HG02884 (cell line): ENCODE results near the gene MYO9A.

Experiments
- ATAC-seq: cut with Tn5 transposase; IDR thresholded peaks from one replicate; pipeline ENCODE4 v1.9.1; 2021; ENCODE audit warnings: mild to moderate bottlenecking, moderate library complexity; ENCODE audit not compliant: unreplicated experiment

MYO9A gene

DNA sequence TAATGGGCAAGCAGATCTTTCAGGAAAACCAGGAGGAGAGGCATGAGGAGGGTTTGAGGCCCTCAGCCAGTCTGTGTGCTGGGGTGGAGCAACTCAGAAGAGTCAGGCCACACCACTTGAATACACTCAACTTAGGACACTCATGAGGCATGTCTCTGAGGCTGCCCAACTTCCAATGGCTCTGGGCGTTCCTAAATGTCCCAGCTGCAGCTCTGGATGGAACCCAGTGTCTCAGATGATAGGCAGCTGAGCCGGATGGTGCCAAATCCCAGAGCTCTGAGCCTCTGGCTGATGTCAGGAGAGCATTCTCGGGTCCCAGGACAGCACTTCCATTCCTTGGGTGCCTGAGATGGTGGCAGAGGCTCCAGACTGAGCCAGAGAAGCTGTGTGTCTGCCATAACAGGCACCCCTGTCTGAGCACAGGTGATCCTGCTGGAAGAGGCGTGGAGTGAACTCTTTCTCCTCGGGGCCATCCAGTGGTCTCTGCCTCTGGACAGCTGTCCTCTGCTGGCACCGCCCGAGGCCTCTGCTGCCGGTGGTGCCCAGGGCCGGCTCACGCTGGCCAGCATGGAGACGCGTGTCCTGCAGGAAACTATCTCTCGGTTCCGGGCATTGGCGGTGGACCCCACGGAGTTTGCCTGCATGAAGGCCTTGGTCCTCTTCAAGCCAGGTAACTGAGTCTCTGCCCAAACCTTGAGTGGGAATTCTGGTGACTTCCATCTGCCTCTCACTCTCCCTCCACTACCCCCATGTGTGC is 304.8 kb downstream of the MYO9A start:
- ATAC-seq: no peak

DNA sequence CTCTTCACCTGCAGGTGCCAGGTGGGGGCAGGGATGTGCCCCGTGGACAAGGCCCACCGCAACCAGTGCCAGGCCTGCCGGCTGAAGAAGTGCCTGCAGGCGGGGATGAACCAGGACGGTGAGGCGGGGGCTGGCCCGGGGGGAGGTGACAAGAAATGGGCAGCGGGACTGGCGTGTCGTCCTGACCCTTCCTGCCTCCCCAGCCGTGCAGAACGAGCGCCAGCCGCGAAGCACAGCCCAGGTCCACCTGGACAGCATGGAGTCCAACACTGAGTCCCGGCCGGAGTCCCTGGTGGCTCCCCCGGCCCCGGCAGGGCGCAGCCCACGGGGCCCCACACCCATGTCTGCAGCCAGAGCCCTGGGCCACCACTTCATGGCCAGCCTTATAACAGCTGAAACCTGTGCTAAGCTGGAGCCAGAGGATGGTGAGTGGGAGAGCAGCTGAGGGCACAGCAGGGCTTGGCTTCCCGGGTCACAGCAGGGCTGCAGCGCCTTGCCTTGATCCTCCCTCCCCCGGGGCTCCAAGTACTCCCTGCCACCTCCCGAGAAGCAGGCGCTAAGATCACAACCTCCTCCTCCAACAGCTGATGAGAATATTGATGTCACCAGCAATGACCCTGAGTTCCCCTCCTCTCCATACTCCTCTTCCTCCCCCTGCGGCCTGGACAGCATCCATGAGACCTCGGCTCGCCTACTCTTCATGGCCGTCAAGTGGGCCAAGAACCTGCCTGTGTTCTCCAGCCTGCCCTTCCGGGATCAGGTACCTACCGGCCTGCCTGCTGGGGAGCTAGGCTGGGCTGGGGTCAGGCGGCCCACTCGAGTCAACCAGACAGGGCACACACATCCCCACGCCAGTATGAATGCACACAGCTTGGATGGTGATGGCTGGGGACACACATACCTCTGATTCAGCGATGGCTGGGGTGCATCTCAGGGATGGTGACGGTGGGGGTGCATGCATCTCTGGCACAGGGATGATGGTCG is 305.9 kb downstream of the MYO9A start:
- ATAC-seq: no peak

DNA sequence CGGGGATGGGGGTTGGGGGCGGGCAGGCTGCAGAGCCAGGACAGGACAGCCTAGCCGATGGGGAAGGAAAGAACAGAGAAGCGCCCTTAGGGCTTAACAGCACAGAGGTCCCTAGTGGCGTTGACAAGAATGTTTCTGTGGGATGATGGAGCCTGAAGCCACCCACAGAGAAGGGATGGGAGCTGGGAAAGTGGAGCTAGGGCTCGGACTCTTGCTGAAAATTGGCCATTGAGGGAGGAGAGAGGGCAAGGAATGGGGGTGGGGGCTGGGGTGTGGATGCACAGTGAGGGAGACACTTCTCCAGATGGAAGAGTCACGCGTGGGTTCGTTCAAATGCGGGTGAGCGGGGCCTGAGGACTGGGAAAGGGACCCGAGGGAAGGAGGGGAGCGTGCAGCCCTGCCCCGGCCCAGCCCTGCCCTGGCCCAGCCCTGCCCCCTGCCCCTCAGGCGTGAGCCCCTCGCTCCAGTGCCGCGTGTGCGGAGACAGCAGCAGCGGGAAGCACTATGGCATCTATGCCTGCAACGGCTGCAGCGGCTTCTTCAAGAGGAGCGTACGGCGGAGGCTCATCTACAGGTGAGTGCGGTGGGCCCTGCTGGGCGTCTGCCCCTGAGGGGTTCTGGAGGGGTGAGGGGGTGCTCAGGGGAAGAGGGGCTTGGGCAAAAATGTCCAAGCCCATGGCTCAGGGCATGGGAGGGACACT is 306.8 kb downstream of the MYO9A start:
- ATAC-seq: no peak

DNA sequence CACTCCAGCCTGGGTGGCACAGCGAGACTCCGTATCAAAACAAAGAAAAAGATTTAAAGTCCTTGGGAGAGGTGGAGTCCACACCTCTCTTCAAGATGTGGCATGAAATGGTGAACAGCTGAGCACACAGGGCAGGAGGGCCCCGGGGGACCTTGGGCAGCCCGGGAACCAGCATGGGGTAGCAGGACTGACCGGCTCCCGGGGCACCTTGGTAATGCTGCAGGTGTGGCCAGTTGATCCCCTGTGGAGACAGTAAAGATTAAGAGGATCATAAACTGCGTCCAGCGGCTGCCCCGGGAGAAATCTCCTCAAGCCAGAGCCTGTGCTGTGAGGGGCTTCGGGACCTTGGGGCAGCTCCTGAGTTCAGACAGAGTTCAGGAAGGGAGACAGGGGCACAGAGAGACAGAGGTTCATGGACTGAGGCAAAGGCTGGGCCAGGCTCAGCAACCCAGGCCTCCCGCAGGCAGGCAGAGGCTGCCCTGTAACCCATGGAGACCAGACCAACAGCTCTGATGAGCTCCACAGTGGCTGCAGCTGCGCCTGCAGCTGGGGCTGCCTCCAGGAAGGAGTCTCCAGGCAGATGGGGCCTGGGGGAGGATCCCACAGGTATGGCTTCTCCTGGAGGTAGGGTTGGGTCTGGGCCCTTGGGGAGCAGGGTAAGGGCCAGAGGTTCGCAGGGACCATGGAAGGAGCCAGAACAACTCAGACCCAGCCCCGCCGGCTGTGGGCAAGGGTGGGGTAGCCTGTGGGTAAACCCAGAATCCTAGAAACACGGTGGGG is 307.5 kb downstream of the MYO9A start, which contains the start of gene NR2E3:
Gene NR2E3 (plus strand): TSS at position 299 of the 780 bp plus-strand sequence. CDS start 190 bp downstream, at position 489.
- ATAC-seq: no peak

DNA sequence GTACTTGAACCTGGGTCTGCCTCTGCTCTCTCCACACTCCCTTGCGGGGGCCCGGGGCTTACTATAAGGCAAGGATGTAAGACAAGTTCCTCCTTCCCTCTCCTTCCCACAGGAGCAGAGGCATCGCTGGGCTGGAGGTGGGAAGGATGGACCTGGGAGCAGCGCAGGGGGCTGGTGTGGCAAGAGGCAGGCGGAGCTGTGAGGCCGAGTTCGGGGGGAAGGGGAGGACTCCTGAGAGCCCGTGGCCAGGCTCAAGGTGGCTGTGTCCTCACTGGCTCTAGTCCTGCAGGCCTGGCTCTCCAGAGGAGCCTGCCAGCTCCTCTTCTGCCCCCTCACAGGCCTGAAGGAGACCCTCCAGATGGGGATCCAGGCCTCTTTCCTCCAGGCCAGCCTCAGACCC is 308.6 kb downstream of the MYO9A start:
- ATAC-seq: no peak

DNA sequence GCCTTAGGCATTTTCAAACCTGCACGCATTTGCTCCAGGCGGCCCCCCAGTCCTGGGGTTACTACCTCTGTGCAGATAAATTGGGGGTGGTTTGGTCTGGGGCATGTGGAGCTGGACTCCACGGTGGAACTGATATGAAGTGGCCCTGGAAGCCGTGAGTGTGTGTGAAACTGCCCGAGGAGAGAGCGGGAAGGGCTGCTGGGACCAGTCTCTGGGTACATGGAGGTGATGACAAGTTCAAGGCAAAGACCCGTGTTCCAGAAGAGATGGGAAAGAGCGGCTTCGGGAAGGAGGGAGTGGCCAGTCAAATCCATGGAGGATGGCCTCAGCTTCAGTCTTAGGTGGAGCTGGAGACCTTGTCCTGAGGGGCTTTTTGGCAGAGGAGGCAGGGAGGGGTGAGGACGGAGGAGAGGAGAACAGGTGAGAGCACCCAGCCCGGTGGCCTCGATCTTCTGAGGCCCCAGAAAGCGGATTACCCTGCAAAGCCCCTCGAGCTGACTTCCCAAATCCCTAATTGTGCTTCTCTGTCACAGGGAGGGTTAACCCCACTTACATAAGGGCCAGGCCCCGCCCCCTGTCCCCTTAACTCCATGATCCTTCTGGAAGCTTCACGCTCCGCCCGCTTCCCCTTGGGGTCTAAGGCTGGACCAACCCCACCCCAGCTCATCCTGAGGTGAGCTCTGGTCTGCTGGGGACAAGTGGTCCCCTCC is 309.5 kb downstream of the MYO9A start:
- ATAC-seq: no peak

DNA sequence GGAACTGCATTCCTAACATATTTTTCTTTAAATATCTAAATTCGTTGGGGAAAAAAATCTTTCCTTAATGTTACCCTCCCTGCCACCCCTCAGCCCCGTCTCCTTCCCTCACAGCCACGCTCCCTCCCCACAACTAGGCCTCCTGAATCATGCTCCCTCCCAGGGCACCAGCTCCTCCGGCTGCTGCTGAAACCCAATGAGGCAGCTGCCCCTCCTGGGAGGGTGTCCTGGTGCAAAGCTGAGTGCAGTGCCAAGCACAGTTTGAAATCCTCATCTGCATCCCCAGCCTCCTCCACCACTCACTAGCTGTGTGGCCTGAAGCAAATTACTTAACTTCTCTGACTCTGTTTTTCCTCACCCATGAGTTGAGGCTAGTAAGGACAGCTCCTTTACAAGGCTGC is 310.3 kb downstream of the MYO9A start:
- no peak for ATAC-seq

DNA sequence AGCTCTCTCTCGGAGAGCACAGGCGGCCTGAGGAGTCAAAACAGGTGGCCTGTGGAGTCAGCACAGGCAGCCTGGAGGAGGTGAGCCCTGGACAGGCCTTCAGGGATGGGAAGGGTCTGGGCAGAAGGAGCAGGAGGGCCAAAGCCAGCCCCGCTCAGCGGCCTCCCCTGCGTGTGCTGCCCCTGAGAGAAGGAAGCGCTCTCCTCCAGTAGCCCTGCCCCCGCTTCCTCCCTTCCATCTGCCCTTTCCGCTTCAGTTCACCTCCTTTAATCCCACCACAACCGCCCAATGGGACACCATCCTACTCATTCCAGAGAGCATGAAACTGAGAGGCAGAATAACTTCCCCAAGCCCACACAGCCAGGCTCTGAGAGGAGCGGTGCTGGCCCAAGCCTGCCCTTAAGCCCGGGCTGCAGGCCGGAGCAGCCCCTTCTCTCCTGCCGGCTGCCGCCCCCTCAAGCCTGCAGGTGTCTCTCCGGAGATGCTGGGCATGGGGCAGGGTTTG is 310.8 kb downstream of the MYO9A start:
- ATAC-seq: no peak

DNA sequence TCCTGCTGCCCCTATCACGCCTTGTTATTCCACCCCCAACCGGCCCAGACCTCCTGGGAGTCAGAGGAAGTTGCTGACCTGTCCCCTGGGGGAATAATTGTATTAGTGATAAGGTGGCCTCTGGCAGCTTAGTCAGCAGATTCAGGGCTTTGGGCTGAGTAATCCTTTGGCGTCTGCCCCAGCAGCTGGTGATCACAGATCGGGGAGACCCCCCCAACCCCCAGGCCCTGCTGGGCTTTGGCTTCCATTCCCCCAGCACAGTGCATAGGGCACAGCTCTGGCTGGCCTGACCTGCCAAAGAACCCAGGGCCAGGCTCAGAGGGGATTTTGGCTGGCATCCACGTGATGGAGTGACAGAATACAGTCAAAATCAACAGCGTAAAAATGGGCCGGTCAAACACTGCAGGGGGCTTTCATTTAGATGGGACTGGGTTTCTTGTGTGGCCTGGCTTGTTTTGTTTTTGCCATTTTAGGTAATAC is 311.5 kb downstream of the MYO9A start:
- no peak for ATAC-seq

DNA sequence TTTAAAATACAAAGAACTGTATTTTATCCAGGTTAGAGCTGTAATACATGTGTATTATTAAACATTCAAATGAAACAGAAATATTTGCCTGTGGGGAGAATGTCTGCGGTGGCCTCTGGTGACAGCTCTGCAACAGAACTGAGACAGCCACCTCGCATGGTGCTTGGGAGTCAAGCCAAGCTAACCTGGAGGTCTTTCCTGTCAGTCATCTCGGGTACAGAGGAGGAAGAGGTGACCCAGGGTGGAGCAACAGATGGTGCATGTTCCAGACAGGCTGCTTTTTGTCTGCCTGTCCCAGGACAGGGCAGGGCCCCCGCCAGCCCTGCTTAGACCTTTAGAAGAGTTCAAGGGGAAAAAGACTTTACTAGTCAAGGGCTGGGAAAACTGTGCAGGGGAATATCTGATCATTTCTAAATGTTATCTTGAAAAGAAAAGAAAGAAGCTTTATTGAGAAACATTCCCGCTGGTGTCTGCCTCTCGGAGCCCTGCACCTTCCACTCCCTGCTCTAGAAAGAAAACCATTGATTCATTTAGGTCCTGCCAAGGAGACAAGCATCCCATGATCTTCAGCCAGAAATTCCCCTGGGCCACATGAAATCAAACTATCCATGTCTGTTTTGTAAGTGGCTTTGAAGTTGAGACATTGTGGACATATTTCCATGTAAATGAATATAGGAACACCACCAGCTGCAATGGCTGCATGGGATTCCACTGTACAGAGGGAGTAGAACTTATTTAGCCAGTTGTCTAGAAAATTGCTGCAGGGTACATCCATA is 313.1 kb downstream of the MYO9A start:
- ATAC-seq: no peak

DNA sequence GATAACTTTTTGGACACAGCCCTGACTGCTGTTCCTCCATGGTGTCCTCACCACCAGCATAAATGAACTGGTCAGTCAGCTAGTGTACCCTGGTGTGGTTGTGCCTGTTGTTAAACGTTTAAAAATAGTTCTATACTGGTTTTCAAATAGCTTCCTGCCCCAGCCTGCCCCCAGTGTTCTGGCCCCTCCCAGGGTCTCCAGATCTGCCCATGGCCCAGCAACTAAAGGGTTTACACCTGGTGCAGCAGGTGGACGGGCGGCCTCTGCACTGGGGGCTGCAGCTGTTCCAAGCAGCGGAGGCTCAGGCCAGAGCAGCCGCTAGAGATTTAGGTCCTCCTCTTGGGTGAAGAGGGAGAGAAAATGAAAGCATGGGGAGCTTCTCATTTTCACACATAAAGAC is 313.7 kb downstream of the MYO9A start:
- ATAC-seq: no peak

DNA sequence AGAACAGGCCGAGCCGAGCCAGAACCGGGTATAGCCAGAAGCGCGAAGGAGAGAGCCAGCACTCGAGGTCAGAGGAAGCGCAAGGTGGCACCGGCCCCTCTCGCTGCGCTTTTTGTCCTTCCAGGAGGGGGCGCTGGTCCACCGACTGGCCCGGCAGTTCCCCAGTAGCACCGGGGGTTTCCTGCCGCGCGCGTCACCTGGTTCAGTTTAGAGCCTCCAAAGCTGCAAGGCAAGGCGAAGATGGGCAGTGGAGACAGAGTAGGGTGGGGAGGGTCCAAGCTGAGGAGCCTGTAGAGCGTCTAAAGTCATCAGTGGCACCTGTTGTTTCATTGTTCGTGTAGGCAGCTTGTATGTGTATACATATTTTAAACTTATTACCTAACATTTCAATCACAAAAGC is 315.2 kb downstream of the MYO9A start:
- ATAC-seq: no peak

DNA sequence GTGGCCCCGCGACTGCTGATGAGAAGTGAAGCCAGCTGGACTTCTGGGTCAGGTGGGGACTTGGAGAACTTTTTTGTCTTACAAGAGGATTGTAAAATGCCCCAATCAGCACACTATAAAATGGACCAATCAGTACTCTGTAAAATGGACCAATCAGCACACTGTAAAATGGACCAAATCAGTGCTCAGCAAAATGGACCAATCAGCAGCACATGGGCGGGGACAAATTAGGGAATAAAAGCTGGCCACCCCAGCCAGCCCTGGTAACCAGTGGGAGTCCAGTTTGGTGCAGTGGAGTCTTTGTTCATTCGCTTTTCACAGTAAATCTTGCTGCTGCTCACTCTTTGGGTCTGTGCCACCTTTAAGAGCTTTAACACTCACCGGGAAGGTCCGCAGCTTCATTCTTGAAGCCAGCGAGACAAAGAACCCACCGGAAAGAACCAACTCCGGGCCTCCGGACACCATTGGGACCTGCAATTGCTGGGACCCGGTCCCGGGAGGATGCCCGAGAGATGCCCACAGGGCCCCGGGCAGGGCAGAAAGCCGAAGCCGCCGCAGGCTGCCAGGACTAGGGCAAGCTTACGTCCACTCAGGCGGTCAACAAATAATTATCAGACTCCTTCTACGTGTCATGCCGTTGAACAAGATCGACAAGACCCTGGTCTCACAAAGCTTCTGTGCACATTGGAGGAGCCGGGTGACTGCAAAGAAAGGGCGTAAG is 315.9 kb downstream of the MYO9A start:
- ATAC-seq: no peak

DNA sequence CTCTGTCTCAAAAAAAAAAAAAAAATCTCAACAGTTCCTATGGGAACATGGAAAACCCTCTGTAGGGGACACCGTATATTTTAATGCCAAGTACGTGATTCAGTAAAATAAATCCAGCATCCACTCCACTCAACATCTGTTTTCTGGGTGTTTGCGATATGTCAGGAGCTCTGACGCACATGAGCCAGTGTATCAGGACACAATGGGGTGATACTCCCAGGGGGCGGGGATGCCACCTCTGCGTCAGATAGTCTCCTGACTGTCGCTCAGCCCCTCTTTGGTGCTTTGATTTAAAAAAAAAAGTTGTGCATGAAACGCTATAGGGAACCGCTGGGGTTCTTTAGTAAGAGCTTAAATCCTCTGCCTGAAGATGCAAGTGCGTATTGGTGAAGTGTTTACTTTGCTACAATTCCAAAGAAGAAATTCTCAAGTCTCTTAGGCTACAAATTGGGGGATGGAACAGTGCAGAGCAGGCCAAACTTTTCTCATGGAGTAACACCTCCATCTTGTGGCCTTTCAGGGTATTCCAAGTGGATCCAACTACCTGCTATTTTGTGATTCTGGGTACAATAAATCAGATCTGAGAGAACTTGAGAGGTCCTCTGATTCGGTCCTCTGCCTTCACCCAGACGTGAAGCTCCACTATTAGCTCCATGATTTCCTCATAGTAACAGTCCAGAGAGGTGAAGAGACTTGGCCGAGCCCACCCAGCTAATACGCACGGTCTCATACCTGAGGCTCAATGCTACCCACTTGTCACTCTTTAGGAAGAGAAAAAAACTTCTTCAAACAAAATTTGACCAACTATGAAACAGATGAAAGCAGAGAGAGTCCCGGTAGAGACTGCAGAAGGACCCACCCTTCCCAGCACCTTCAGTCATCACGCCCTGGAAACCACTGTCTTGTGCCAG is 316.9 kb downstream of the MYO9A start:
- ATAC-seq: no peak

DNA sequence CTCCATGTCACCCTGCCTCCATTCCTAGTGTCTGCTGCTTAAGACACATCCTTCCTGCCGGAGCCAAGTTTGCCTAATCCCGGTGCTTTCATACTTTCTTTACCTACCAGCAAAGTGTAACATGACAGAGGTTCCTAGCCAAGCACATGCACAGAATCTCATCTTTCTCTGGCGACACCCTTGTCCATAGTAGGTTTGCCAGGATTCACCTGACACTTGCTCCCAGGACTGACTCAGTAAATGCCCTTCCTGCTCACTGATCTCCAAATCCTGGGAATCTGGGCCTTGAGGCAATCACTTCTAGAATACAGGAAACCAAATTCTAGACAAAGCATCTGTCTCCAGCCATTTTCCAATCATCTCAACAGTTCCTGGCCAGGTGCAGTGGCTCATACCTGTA is 317.8 kb downstream of the MYO9A start:
- no peak for ATAC-seq

DNA sequence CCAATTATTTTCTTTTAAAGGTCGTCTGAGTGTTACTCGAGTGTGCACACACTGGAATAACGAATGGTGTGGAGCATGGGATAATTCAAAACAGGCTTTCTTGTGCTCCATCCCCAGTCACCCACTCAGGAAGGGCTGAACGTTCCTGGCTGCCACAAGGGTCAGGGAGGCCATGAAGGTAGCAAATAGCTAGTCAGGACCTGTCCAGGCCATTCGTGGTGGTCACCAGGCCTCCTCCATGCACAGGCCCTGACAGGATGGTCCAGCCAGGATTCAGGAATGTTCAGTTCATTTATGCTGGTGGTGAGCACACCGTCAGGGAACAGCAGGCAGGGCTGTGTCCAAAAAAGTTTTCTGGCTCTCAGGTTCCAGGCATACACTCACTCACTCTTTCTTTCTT is 319.3 kb downstream of the MYO9A start:
- ATAC-seq: no peak

DNA sequence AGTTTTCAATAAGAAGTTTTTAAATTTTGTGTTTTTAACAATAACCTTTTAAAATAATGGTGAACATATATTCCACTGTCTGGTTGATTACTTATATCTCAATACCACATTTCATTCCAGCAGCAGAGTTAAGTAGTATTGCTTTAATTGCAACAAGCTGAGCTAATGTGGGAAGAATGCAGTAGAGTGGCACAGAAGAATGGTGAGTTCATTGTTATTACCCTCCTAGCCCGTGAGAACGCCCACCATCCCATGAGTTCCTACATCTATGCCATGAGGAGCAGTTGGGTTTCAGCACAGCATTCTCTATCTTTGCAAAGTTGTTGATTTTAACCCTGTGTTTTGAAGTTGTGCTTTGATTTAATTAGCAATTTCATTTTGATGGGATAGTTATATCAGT is 325.4 kb downstream of the MYO9A start:
- no peak for ATAC-seq
